GM18868 (cell line): Measurements from ENCODE around the gene PSMB2.
"Not testable (repeated sequence)": the region's sequence is repeated elsewhere in the genome, so short reads cannot be mapped to it uniquely, and the experiment has no call there.

Experiments
- ATAC-seq: cut with Tn5 transposase; IDR thresholded peaks from one replicate; pipeline ENCODE4 v1.9.1; 2021; ENCODE audit warnings: mild to moderate bottlenecking, moderate library complexity; ENCODE audit not compliant: unreplicated experiment

Gene PSMB2

DNA sequence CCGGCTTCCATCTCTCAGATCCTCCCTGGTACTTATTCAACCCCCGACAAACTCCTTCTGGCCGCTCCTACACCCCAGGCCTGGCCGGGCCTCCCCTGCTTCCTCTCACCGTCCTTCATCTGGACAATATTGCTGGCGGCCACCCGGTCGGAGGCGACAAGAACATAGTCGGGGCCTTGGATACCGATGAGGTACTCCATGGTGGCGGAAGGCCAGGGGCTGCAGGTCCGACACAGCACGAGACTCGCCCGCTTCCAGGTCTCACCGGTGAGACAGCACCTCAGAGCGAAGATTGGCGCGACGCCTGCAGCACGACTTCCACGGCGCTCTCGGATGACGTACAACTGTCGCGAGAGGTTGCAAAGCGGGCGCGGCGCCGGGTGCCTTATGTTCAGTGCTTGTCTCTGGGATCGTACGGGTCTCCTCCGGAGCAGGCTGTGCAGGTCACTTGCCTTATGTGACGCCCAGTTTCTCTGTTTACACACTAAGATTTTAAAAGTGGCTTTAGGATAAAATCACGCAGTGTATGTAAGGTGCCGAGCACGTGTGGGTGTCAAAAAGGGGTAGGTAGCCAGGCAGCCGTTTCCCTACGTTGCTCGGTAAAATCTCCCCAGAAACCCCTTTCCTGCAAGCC, at the start of gene PSMB2:
Gene PSMB2, minus strand, starts transcription at position 294 of the 634 bp plus-strand sequence. Its CDS starts 94 bp downstream, at position 200.
- peak; percentile 84 for ATAC-seq

GRCh38 chr1:35691080-35691479, 49.8 kb upstream of the PSMB2 start:
- no peak for ATAC-seq

GRCh38 chr1:35690103-35690502, 48.8 kb upstream of the PSMB2 start:
- ATAC-seq: not testable (repeated sequence)

GRCh38 chr1:35688161-35688560, 46.8 kb upstream of the PSMB2 start:
- ATAC-seq: no peak

GRCh38 chr1:35683012-35683411, 41.7 kb upstream of the PSMB2 start:
- peak; percentile 51 for ATAC-seq

DNA sequence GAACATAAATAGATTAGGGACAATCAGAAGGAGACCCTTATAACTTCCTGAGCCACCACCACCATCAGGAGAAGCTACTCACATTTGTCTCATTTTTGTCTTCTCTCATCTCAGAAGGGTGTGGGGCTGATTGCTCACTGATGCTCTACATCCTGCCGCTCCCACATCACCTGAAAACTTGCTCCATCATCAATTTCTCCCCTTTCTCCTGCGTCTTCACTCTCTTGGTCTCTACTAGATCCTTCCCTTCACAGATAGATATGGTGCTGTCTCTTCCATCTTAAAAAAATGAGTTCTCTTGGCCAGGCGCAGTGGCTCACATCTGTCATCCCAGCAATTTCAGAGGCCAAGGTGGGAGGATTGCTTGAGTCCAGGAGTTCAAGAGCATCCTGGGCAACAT, 38.9 kb upstream of the PSMB2 start:
- no peak for ATAC-seq

DNA sequence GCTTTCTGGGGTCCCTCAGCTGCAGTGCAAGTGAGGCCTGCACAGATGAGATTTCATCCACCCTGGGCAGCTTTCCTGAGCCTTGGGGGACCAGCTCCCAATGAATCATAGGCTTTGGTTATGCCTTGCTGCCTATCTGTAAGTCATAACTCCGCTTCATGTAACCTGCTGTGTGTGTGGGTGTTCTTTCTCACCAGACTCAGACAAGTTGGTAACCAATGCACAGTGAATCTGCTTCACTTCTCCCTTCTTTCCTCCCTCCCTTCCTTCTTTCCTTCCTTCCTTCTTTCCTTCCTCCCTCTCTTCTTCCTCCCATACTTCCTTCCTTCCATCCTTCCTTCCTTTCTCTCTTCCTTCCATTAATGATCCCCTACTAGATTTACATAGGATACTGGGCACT, 34.4 kb upstream of the PSMB2 start:
- ATAC-seq: no peak

DNA sequence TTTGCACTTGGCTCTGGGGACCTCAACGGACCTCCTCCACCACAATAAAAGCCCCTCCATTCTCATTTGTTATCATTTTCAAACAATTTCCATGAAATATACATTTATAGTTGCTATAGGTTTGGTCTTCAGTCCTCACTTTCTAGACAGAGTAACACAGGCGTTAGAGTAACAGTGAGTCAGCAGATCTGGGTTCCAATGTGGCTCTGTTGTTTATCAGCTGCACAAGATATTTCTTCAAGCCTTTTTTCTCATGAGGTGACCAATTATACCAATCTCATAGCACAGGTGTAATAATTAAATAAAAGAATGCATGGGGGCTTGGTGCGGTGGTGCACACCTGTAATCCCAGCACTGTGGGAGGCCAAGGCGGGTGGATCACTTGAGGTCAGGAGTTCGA, 32.8 kb upstream of the PSMB2 start:
- no peak for ATAC-seq

DNA sequence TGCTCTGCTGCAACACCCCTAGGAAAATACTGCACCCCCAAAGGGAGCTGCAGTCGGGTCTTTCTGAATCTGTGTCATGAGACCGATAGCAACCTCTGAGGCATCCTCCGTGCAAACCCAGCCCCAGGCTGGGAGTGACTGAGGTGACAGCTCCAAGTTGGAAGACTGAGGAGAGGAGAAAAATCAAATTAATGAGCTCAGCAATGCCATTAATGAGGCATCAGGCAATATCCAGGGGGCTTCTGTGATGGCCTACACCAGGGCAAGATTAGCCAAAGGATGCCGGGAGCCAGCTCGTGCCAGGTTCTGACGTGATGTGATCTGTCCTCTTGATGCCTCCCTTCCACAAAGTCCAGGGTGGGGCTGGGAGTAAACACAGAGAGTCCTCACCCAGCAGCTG, 30.8 kb upstream of the PSMB2 start:
- no peak for ATAC-seq

DNA sequence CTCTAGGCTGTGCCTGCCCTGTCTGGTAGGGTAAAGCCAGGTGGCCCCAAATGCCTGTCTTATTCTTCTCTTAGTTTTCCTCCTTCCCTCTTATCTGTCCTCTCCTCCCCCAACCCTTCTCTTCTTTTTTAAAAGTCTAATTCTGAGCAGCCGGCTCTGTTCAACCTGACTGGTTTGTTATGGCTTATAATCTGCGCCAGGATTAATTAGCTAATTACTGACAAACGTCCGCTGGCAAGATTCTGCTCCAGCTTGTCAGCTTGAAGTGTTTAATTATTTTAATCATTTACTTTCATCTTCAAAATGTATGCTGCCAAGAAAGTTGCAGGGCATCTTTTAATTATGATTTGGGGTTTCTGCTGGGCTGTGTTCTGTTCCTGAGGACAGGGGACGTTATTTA, 27.2 kb upstream of the PSMB2 start:
- ATAC-seq: no peak

- no peak for ATAC-seq
Measured at GRCh38 chr1:35666916-35667315, 25.6 kb upstream of the PSMB2 start.

DNA sequence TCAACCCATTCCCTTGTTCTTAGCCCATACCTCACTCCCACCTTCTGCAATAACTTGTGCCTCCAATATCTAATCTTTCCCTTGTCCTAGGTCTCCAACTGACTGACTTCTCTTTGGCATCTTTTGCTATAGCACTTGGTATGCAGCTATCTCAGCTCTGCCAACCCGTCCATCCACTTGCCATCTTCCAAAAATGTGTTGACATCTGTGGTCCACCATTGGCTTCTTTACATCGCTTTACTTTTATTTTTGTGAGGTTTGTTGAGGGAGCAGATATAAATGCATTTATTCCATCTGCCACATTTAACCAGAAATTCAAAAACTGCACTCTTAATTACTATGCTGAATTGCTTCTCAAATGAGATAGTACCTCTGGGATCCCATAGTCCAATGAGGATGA, 24.9 kb upstream of the PSMB2 start:
- ATAC-seq: no peak

GRCh38 chr1:35663434-35663833, 22.1 kb upstream of the PSMB2 start:
- no peak for ATAC-seq

DNA sequence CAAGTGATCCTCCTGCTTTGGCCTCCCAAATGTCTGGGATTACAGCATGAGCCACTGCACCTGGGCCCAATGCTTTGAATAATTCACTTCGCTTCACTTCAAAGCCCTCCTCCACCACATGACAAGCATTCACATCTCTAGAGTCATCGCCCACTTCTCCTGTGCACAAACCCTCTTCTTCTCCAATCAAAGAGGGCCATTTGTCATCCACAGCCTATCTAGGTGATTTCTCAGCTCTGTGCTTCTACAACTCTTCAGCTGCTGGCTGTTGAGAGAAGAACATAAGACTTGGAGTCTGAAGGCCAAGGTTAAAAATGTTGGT, 20.1 kb upstream of the PSMB2 start:
- no peak for ATAC-seq

DNA sequence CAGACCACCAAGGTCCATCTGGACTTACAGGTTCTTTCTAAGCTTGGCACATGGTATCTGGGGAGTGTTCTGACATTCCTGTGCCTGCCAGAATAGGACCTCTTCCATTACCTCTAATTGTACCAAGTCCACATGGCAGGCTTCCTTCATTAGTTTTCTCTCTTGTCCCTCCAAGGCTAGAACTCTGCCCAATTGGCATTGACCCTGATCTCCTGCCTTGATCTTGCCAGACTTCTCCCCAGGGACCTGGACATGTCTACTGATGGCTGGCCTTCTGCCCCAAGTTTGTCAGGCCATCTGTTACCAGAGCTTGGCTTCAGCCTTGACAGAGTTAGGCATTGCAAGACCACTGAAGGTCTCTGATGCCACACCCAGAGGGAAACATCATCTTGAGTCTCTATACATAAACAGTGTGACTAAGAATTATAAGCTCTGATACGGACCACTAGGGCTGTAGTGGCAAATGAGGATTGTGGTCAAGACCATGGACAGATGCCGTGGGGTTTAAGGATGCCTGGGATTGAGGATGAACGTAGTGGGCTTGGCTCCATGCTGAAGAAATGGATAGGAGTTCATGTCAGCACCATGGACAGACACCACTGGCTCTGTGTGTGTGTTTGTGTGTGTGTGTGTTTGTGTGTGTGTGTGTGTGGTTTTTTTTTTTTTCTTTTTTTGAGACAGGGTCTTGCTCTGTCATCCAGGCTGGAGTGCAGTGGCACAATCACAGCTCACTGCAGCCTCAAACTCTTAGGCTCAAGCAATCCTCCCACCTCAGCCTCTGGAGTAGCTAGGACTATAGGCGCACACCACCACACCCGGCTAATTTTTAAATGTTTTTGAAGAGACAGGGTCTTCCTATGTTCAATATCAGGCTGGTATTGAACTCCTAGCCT, 19.5 kb upstream of the PSMB2 start:
- no peak for ATAC-seq

DNA sequence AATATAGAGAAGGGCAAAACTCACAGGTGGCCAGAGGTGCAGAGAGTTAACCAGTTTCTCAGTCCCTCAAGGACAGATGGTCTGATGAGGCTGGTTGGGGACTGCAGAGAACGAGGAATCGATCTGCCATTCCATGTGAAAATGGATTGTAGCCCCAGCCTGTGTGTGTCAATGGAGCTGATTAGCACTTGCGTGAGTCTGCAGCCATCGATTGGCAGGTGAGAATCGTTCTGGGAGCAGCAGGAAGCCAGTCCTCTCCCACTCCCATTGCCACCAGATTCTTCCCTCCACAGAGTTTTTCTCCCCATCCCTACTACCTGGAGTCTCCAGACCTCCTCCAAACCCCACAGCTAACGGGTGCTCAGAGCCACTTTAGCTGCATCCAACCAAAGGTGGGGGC, 18.3 kb upstream of the PSMB2 start:
- ATAC-seq: no peak

GRCh38 chr1:35657851-35658250, 16.5 kb upstream of the PSMB2 start:
- ATAC-seq: no peak

GRCh38 chr1:35656863-35657232, 15.5 kb upstream of the PSMB2 start:
- no peak for ATAC-seq

DNA sequence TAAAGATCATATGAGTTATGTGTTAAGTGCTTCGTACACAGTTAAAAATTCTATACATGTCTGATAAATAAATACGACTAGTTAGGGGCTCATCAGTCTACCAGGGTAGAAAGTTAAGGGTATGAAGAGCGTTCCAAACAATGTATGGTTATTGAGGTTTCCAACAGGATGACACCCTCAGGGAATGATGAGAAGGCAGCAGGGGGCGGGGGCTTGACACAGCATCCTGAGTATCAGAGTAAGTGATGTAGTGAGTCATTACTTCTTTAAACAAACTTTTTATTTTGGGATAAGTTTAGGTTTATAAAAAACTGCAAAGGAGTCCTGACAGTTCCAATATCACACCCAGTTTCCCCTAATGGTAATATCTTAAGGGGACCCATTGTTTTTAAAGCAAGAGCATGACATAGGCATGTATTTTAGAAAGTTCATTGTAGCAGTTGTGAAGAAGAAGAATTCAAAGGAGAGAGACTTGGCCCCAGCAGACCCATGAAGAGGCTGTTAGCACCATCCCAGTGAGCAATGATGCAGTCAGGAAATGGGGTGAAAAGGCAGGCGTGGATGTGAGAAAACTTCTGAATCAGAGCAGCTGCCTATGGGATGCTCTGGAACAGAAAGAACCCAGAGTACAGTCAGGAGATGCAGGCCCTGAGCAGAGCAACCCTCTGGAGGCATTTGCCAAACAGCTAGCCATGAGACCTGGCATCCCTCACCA, 15.0 kb upstream of the PSMB2 start:
- no peak for ATAC-seq

- ATAC-seq: no peak
Measured at GRCh38 chr1:35655196-35655595, 13.9 kb upstream of the PSMB2 start.

DNA sequence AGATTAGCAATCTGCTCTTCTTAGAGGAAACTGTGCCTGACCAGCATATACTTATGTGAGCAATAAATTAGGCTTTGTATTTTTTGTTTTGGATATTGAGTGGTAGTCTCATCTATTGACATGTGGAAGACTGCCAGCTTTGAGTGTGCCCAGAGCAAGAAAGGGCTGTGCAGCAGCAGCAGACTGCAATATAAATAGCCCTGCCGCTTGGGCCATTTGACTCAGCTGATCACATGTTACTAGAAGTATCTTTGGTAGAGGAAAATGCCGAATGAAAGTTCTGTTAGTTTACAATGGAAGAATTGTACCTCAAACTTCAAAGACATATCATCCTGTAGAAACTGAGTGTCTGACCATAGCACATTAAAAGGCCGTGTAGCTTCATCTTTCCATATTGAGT, 9.1 kb upstream of the PSMB2 start:
- ATAC-seq: no peak

- ATAC-seq: no peak
Measured at GRCh38 chr1:35646043-35646442, 4.7 kb upstream of the PSMB2 start.
